GM12864 (cell line): Measurements from ENCODE around the gene CNPY4.

Experiments
- DNase-seq: peaks from one replicate; pipeline ENCODE4 v3.0.0-alpha.2; 2011; ENCODE audit warnings: low read depth
- H3K4me3 ChIP-seq: 2 replicates; pipeline ENCODE4 v1.5.1; 2011; ENCODE audit warnings: mild to moderate bottlenecking, low read depth, low read length, control low read depth
- CTCF ChIP-seq: IDR thresholded peaks from 2 replicates; pipeline ENCODE4 v1.5.1; 2011; ENCODE audit warnings: low read depth, mild to moderate bottlenecking, moderate library complexity, low read length, control low read depth, inconsistent platforms; ENCODE audit errors: missing control alignments

The CNPY4 gene

GRCh38 chr7:100118388-100119071 lies 904 bp upstream of the CNPY4 start:
- no peak for TF ChIP-seq CTCF
- peak overlapping the region; percentile 71 for H3K4me3 ChIP-seq
- DNase-seq: no peak

GRCh38 chr7:100119970-100120732 lies 717 bp downstream of the CNPY4 start:
- H3K4me3 ChIP-seq: peak overlapping the region; percentile 71
- no peak for TF ChIP-seq CTCF
- no peak for DNase-seq

- H3K4me3 ChIP-seq: no peak overlapping the region; the same call in 1 of the 2 replicates
- TF ChIP-seq CTCF: no peak
- no peak for DNase-seq
Observed at GRCh38 chr7:100120733-100121036, 1.3 kb downstream of the CNPY4 start.

DNA sequence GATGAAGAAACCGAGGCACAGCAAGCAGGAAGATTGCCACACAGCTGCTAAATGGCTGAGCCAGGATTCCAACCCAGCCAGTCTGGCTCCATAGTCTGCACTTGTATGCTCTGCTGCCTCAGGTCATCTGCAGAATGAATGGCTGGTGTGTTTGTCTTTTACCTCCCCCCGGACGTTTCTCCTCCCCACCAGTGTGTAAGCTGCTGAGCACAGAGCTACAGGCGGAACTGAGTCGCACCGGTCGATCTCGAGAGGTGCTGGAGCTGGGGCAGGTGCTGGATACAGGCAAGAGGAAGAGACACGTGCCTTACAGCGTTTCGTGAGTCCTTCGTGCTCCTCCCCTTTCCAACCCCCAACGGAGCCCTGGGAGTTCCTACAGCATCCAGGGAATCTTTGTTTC lies 2.6 kb downstream of the CNPY4 start:
- no peak for DNase-seq
- no peak for TF ChIP-seq CTCF
- H3K4me3 ChIP-seq: no peak overlapping the region

GRCh38 chr7:100122568-100122967 lies 3.1 kb downstream of the CNPY4 start:
- no peak for DNase-seq
- no peak overlapping the region for H3K4me3 ChIP-seq
- no peak for TF ChIP-seq CTCF

DNA sequence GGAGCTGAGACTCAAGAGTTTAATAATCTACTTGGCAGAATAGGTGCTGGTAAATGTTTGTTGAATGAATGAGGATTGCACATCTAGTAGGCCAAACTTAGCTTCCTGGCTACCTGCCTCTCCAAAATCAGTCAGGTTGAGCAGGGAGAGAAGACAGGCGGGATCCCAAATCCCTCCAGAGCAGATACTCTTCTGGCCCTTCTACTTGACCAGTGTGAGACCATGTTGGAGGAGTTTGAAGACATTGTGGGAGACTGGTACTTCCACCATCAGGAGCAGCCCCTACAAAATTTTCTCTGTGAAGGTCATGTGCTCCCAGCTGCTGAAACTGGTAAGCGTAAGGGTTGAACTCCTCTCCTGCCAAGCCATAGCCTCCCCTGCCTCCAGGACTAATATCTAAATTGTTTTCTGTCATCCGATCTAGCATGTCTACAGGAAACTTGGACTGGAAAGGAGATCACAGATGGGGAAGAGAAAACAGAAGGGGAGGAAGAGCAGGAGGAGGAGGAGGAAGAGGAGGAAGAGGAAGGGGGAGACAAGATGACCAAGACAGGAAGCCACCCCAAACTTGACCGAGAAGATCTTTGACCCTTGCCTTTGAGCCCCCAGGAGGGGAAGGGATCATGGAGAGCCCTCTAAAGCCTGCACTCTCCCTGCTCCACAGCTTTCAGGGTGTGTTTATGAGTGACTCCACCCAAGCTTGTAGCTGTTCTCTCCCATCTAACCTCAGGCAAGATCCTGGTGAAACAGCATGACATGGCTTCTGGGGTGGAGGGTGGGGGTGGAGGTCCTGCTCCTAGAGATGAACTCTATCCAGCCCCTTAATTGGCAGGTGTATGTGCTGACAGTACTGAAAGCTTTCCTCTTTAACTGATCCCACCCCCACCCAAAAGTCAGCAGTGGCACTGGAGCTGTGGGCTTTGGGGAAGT lies 5.1 kb downstream of the CNPY4 start:
- no peak overlapping the region for H3K4me3 ChIP-seq
- no peak for DNase-seq
- no peak for TF ChIP-seq CTCF
